Left renal cortex interstitium (tissue), 4 donors: Measurements from ENCODE around the gene KCNJ9. TPM values are rescaled to one million over a fixed set of nuclear protein-coding genes. Genes with fewer than 3 reads are reported as not detected.
"Not testable (repeated sequence)": the region's sequence is repeated elsewhere in the genome, so short reads cannot be mapped to it uniquely, and the experiment has no call there.

ENCODE experiments used
- DNase-seq, 4 donors: peaks; one replicate each; pipeline ENCODE4 v3.0.0-alpha.2; 2013; ENCODE audit warnings: low read depth in 4 of 4, low spot score in 2 of 4, missing footprints in 1 of 4
- polyA plus RNA-seq, 4 donors: library from polyadenylated mRNA; unstranded; fragments of 120-200 nt; gene quantifications; one replicate each; pipeline ENCODE4 v1.2.1, GENCODE V29; 2013; ENCODE audit not compliant: insufficient read length in 4 of 4

The KCNJ9 gene
- polyA plus RNA-seq, 4 donors: 0.08 to 0.14 (median 0.12) TPM

DNA sequence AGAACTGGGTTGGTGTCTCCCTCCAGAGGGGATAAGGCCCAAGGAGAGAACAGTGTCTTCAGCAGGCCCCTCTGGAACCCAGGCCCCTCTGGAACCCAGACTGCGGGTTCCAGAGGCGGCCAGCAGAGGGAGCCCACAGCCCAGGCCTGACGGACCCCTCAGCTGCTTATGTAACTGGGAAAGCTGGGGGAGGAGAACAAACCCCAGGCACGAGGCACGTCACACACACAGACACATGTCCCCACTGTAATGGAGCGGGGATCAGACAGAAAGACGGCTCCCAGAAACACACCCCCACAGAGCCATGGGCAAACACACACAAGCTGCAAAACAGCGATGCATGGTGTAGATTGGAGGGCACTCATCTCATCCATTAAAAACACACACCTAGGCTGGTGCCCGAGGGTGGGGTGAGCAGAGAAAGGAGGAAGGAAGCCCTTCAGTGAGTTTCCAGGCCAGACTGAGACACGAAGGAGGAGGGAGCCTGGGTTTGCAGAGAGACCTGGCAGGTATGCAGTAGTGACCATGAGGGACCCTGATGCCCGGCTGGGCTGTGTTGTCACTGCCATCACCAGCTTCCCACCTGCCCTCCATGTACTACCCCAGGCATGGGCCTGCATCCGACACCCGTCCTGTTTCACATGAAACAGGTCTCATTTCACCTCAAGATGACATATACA, 19.8 kb downstream of the KCNJ9 start:
- peak in 1 of 4 donors; percentile 70 for DNase-seq

DNA sequence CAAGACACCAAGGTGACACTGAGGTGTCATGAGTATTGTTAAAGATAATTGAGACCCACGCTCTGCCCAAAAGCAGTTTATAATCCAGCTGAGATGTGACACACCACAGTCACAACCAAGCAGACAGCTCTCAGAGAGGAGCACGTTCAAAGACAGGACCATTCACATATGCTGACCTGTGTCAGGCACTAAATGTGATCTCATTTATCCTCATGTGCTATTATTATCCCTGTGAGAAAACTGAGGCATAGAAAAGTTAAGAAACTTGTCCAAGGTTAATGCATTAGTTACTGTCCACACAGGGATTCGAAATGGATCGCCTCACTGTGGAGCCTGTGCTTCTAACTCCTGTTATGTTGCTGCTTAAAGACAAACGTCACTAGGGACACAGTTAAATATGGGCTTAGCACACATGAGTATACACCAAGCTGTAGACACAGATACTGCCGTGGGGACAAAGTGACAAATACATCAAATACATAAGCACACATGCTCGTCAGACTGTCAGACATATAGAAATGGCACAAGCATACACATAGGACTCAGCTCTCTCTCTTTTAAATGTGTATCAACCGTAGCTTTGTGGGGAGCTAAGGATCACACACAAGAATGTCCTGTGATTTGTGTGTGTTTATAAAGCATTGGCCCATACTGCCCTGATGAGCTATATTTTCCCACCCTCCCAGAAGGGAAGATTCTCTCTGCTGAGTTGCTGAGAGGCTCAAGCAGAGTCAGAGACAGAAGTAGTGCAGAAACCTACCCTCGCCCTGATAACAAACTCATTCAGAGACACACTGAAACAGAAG, 20.6 kb downstream of the KCNJ9 start:
- no peak for DNase-seq

DNA sequence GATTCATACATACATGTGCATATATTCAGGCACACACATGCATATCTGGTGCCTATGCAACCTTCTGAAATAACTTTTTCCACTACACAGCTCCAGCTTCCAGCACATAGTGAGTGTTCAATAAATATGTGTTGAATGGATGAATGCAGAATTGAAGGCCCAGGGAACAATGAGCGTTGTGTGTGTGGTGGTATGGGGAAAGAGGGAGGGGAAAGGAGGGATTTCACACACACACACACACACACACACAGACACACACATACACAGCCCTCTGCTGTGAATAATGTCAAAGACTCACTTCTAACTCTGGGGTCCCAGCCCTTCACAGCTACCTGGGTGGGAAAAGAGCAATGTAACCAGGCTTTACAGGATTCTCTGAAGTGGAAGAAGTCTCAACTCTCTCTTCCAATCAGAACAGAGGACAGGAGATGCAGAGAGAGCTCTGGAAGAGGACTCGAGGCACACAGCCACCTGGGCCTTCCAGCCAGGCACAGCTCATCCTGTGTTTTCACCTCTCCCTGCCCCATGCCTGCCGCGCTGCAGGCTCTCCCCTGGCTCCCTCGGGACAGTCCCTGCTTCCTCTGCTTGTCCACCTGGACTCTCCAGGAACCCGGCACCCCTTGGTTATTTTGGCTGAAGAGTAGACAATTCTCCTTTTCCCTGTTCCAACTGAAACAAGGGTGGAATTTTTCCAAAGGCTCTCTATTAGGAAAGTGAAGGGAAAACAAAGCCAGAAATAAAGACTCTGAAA, 22.5 kb downstream of the KCNJ9 start:
- DNase-seq: no peak

DNA sequence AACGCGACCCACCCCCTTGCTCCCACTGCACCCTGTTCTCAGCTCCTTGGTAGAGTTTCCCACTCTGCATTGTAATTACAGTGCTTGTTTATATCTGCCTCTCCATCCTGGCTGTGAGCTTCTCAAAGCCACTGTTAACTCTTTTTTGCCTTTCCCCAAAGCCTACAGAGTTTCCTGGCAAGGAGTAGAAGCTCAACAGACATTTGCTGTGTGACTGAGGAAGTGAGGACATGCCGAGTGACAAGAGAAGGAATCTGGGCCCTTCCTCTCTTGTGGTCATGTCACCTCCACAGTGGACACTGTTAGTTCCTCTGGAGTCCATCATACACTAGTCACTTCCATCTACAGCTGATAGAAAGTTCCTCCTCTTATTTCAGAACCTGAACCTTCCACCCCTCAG, 23.1 kb downstream of the KCNJ9 start:
- DNase-seq: no peak

DNA sequence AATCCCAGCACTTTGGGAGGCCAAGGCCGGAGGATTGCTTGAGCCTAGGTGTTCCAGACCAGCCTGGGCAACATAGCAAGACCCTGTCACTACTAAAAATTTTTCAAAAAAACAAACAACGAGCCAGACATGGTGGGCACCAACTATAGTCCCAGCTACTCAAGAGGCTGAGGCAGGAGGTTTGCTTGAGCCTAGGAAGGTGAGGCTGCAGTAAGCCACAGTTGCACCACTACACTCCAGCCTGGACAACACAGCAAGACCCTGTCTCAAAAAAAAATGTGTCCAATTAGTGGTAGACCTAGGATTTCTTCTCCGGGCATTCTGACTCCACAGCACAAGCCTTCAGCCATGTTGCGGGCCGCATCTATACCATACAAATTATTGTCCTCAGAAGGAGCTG, 23.8 kb downstream of the KCNJ9 start:
- DNase-seq: no peak

DNA sequence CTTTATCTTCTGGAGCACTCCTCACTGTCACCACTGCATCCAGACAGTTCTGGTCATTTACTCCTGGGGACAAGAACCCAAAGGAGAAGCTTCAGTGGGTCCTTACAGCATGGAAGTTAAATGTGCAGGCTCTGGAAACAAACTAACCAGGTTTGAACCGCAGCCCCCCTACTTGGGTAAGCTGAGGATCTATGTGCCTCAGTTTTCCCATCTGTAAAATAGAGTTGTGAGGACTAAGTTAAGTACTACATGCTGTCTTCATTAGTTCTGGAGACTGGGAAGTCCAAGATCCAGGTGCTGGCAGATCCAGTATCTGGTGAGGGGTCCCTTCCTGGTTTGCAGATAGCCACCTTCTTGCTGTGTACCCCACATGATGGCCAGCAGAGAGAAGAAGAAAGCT, 26.2 kb downstream of the KCNJ9 start:
- no peak for DNase-seq

DNA sequence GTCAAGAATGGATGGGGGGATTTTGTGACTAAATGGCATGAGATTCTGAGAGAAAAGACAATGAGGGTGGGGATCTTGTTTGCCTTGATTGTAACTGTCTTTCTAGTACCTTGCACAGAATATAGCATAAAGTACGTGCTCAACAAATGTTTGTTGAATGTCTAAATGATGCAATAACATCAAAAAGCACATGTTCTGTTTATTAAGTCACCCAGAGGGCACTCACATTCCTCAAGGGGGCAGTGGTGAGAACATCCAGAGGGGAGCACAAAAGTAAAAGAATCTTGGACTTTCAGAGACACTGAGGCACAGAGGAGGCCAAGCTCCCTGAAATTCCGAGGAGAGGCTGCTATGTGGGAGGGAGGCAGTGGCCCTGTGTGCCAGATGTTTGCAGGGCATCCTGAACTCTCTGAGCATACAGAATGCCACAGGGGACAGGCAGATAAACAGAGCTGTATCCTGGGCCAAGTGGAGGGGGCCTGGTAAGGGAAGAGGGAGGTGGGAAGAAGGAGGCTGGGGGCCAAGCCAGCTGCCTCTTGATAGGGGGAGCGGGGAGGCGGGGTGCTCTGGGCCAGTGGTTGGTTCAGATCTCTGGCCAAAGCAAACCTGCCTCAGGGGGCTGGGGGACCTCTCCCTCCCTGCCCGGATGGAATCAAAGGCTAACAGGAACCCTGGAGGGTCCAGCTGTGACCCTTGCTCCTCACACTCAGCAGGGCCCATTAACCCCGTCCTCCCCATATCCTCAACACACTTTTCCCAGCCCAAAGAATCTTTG, 27.7 kb downstream of the KCNJ9 start:
- DNase-seq: no peak

DNA sequence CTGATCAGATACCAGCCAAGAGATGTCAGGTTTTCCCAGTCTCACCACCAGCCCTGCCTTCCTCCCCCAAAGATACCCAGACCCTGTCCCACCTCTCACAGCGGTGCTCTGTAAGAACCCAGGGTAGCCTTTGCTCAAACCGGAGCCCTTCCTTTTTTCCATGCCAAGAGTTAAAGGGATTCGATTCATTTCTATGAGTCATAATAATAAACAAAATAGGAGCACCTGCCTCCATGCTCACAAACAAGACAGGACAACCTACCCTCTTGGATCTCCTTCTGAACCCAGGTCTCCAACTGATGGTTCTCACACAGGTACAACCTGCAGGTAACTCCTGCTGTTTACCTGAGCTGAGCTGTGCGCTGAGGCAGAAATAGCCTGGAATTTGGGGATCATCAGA, 28.3 kb downstream of the KCNJ9 start:
- DNase-seq: no peak

DNA sequence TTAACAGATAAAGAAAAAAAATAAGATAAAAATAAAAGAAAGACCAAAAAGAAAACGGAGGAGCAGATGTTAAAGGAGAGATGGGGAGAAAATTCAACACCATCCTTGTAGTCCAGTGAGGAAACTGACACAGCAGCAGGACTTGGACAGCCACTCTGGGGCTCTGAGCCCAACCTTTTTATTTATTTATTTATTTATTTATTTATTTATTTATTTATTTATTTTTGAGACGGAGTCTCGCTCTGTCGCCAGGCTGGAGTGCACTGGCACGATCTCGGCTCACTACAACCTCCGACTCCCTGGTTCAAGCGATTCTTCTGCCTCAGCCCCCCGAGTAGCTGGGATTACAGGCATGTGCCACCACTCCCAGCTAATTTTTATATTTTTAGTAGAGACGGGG, 30.1 kb downstream of the KCNJ9 start:
- not testable (repeated sequence) for DNase-seq

DNA sequence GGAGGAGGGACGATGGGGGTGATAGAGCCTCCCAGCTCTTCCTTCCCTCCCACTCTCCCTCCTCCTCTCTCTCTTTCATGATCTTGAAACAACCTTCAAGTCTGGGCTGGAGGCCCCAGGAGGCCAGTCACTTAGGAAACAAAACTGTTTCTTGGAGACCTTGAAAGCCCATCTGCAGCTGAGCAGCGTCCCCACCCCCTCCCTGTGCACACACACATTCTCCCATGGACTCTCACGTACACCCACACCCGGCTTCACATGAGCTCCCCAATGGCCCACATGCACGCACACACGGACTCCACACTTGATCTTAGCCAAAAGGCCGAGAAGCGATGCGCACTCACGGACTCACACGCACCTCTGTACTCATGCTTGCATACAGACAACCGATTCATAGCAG, 31.0 kb downstream of the KCNJ9 start:
- no peak for DNase-seq

DNA sequence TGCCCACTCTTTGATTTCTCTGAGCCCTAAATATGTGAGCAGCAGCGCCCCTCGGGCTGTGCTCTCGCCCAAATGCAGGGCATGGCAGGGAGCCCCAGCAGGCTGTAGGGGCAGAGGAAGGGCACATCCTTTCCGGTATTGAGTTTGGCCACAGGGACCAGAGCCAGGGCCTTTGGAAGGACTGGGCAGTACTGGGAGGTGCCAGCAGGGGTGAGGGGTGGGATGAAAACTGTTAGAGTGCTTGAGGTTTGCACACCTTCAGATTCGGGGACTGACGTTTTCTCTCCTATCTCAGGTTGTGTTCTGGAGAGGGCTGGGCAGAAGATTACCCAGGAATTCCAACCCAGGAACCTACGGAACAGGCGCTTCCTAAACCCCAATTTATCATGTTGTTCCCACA, 32.1 kb downstream of the KCNJ9 start:
- DNase-seq: no peak

DNA sequence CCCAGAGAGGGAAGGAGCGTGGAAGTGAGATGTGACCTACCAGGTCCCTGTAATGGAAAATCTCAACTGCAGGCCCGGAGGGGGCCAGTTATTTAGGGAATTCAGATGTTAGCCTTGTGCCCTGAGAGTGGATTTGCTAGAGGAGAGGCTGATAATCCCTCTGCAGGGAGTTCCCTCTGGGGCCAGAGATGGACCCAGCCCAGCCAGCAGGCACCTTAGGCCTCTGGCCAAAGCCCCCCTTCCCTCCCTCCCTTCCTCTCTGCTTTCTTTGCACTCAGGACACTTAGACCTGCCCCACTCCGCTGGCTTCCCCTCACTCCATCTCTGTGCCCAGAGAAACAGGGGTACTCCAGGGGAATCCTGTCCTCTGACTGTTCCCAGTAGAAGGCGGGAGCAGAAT, 32.7 kb downstream of the KCNJ9 start:
- no peak for DNase-seq

DNA sequence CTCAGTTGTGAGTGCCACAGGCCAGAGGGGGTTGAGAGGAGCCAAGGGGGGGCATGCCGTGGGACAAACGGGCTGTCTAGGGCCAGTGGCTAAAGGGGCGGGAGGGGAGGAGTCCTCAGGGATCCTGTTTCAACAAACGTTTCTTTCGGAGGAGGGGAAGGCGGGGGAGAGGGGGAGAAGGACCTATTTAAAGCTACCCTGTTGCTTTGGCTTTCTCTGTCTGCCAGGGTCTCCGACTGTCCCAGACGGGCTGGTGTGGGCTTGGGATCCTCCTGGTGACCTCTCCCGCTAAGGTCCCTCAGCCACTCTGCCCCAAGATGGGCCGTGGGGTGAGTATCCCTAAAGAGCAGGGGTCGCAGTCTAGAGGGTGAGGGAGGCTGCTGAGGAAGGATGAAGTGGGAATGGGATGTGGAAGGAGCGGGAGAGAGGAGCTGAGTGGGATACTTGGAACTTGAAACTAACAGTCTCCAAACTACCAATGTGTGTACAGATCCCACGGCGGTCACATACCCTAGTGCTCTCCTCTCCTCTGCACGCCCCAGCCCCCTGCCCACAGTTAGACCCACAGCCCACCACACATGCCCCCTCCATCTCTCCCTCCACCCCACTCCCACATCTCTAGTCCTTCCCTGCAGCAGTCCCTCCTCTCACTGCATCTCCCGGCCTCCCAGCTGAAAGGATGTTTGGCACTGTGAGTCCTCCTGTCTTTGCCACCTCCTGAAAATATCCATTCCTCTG, 34.4 kb downstream of the KCNJ9 start, which contains the start of gene ATP1A2:
Gene ATP1A2 (plus strand): TSS at position 215 of the 738 bp plus-strand sequence. CDS start 103 bp downstream, at position 318.
- no peak for DNase-seq

DNA sequence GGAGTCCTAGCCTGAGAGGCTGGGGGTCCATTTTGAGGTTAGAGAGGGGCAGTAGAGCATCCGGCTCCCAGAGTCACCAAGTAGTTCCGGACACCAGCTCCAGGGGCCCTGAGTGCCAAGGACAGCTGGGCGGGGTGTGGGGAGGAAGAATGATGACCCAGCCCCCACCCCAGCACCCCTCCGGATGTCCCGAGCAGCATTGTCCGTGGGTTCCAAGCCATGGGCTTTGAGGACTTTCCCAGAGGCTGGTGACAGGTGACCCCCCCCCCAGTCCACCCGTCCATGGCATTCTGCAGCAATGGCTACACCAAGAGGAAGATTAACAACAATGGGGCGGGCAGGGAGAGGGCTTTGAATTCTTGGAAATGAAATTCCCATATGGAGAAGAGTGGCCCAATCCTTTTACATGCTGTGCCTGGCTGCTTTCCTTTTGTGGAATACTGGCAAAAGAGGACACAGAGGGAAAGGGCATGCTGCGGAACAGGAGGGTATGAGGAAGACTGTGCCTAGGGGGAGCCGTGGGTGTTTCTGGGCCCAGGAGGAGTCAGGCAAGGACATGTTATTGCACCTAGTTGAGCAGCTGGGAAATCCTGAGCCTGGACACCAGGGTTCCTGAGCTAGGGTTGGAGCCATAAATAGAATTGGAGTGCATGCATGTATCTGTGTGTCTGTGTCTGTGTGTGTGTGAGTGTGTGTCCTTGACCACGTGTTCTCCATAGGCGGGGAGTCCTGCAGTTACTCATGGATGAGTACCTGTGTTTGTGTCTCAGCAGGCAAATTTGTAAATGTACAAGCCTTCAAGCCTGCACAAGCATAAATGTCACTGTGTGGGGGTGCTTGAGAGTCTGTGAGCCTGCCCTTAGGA, 35.2 kb downstream of the KCNJ9 start:
- DNase-seq: no peak

DNA sequence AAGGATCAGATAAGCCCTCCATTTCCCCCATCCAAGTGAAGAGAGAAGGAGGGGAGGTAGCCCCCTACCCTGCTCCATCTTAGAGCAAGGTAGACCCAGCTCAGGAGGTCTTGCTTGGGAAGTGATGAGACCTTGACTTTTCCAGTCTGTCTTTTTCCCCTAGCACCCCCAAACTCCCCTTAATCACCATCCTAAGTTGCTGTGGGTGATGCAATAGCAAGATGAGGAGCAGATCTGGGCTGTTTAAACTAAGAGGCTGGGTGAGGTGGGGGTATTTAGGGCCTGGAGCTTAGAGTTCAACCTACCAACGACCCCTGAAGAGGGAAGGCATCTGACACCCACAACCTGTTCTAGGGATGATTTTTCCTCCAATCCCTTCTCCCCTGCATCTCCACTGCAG, 36.0 kb downstream of the KCNJ9 start:
- no peak for DNase-seq

DNA sequence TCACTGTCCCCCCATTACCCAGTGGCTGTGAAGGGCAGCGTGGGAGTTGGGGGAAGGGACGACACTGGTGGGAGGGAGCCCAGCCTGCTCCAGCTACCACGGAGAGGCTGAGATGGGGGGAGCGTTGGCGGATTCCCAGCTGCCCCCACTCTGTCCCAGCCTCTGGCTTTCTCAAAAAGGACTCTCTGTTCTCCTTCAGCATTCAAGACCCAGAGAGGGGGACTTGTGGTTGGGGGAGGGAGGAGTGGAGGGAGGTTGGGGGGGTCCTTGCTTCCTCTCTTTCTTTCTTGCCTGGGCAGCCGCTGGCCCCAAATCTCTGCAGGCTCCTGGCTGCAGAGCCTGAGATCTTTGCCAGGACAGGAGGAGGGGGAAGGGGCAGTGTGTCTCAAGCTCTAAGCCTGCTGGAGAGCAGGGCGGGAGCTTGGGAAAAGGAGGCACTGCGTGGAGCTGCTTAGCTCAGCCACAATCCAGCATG, 36.4 kb downstream of the KCNJ9 start:
- DNase-seq: no peak

DNA sequence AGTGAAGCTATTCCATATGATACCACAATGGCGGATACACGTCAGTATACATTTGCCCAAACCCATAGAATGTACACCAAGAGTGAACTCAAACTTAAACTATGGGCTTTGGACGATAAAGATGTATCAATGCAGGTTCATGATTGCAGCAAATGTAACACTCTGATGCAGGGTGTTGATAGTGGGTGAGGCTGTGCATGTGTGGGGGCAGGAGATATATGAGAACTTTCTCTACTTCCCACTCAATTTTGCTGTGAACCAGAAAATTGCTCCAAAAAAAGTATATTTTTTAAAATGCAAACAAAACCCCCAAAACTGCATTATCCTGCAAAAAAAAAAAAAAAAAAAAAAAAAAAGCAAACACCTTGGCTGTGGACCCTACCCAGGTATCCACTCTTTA, 37.6 kb downstream of the KCNJ9 start:
- no peak for DNase-seq

DNA sequence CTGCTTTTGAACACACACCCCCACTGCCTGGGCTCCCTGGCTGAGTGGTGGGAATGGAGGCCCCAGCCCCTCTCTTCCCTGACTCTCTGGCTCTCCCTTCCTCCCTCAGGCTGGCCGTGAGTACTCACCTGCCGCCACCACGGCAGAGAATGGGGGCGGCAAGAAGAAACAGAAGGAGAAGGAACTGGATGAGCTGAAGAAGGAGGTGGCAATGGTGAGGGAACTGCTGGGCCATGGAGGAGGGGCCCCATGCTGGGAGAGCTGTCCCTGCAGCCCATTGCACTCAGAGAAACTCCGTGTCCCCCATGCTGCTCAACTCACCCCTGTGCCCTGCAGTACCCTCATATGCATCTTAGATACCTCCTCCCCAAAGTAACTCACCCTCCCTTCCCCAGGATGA, 39.5 kb downstream of the KCNJ9 start:
- no peak for DNase-seq

DNA sequence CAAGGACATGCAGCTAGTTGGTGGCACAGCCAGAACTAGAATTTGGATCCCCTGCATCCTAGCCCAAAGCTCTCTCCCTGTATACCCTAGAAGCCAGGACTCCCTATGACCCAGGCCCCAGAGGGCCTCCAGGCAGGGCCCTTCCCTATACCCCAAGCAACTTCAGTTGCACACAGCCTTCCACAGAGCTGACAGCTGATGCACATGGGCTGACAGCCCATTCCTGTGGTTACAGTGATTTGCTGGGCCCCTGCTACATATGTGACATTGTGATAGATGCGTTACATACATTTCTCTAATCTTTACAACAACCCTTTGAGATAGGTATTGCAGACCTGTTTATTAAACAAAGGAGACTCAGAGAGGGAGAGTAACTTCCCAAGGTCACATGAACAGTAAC, 40.0 kb downstream of the KCNJ9 start:
- no peak for DNase-seq
